ENCODE data around the gene RBM10.

RBM10 gene

DNA sequence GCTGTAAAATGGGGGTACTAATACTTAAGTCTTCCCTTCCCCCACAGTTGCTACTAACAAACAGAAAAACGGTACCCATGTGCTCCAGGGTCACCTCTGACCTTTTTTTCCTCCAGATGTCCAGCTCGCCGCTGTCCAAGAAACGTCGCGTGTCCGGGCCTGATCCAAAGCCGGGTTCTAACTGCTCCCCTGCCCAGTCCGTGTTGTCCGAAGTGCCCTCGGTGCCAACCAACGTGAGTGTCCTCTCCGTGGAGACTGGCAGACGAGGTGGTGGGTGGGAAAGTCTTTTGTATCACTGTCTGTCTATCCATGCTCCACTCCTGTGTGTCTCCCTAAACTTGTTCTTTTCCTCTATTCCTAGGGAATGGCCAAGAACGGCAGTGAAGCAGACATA, 53.7 kb downstream of the RBM10 start:
- no peak for DNase-seq (ENCODE audit: low read depth)

DNA sequence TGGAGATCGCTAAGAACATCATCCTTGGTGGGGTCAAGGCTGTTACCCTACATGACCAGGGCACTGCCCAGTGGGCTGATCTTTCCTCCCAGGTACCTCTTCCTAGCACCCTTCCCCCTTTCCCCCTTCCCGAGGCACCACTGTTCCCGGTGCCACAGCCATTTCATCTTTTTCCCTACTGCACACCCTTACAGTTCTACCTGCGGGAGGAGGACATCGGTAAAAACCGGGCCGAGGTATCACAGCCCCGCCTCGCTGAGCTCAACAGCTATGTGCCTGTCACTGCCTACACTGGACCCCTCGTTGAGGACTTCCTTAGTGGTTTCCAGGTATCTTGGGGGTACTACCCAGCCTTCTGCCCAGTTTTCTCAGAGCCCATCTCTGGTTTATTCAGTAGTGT, 54.3 kb downstream of the RBM10 start:
- no peak for DNase-seq (ENCODE audit: low read depth)

DNA sequence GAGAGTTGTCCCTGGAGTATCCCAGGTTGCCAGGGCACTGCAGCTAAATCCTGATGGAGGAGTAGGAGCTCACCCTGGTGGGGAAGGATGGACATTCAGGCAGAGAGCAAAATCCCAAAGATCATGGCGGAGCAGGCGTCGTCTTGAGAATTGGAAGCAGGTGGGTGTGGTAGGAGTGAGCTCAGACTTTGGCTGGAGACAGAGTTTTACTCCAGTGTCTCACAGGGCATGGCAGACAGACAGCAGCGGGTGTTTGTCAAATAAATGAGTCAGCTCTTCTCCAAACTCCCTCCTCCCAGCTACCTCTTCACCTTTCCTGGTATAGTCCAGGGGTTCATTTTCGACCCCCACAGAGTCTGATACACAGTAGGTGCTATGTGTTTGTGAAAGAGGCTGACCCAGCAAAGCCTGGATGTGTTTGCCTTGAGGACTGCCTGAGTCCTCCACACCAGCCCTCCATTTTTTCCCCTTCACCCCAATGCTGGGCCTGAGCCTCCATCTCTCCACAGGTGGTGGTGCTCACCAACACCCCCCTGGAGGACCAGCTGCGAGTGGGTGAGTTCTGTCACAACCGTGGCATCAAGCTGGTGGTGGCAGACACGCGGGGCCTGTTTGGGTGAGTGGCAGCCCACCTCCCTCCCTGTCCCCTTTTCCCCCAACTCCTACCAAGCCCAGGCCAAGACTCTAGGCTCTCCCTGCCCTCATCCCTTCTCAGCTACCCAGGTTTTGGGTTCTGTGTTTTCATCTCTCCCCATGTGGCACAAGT, 55.5 kb downstream of the RBM10 start:
- no peak for DNase-seq (ENCODE audit: low read depth)

DNA sequence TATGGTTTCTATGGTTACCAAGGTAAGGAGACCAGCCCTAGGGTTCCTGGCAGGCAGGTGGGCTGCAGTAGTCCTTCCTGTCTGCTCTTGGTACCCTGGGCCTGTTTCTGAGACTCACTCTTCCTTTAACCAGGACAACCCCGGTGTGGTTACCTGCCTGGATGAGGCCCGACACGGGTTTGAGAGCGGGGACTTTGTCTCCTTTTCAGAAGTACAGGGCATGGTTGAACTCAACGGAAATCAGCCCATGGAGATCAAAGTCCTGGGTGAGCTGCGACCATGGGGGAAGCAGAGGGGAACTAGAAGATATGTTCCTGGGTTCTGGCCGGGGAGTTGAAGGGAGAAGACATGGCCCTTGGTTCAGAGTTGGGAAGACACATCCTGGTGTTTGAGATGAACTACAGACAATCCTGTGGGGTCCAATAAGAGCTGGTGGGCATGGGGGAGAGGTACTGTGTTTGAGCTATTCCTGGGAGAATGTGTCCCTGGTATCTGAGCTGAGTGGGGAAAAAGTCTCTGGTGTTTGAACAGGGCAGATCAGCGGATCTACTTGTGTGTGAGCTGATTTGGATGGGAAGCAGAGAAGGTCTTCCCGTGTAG, 56.4 kb downstream of the RBM10 start:
- no peak for DNase-seq (ENCODE audit: low read depth)

DNA sequence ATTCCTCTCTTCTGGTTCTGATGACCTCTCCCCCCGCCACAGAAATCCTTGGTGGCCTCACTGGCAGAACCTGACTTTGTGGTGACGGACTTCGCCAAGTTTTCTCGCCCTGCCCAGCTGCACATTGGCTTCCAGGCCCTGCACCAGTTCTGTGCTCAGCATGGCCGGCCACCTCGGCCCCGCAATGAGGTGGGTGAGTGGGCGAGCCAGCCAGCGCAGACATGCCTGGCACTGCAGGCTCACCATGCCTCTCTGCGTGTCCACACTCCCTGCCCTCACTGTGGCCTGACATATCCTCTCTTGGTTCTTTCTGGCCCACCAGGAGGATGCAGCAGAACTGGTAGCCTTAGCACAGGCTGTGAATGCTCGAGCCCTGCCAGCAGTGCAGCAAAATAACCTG, 57.3 kb downstream of the RBM10 start:
- no peak for DNase-seq (ENCODE audit: low read depth)

DNA sequence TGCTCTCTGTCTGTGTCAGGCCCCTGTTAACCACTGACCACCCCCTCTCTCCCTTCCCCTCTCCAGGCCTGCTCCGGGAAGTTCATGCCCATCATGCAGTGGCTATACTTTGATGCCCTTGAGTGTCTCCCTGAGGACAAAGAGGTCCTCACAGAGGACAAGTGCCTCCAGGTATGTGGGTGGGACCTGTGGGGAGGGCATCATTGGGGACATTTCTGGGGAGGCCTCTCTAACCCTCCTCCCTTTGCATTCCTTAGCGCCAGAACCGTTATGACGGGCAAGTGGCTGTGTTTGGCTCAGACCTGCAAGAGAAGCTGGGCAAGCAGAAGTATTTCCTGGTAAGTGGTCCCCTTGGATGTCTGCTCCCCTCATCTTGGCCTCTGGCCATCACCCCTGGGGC, 57.9 kb downstream of the RBM10 start:
- no peak for DNase-seq (ENCODE audit: low read depth)

DNA sequence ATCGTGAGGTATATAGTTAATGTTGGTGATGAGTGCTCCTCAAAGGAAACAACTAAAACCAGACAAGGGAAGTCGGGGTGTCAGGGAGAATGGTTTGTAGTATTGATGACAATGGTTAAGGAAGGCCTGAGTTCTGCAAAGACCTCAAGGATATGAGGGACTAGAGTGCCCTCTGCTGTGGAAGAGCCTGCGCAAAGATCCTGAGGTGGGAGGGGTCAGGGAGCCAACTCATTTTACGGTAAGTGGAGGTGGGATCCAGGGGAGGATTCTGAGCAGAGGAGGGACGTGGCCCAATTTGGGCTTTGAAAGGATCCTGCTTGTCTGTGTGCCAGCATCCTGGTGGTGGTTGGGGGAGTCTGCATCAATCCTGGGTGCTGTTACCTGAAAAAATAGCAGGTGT, 59.9 kb downstream of the RBM10 start:
- DNase-seq (ENCODE audit: low read depth): no peak

DNA sequence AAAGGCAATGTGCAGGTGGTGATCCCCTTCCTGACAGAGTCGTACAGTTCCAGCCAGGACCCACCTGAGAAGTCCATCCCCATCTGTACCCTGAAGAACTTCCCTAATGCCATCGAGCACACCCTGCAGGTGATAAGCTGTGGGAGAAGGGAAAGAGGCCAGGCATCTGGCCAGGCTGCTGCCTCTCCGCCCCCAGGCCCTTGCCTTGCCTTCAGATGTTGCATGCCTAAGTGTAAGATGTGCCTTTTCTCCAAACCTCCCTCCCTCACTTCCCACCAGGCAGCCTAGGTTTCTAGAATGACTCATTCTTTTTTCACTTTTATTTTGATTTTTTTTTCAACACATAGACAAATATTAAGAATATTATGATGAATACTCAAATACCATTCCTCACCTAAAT, 61.3 kb downstream of the RBM10 start:
- DNase-seq (ENCODE audit: low read depth): no peak

DNA sequence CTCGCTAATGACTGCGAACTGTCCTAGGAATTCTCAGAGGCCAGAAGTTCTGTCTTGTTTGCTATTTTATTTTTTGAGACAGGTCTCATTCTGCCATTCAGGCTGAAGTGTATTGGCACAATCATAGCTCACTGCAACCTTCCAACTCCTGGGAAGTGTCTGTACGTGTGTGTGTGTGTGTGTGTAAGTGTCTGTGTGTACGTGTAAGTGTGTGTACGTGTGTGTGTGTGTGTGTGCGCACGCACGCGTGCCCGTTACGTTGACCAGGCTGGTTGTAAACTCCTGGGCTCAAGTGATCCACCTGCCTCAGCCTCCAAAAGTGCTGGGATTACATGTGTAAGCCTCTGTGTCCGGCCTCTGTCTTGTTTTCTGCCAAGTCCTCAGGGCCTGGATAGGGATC, 63.1 kb downstream of the RBM10 start:
- DNase-seq (ENCODE audit: low read depth): no peak

DNA sequence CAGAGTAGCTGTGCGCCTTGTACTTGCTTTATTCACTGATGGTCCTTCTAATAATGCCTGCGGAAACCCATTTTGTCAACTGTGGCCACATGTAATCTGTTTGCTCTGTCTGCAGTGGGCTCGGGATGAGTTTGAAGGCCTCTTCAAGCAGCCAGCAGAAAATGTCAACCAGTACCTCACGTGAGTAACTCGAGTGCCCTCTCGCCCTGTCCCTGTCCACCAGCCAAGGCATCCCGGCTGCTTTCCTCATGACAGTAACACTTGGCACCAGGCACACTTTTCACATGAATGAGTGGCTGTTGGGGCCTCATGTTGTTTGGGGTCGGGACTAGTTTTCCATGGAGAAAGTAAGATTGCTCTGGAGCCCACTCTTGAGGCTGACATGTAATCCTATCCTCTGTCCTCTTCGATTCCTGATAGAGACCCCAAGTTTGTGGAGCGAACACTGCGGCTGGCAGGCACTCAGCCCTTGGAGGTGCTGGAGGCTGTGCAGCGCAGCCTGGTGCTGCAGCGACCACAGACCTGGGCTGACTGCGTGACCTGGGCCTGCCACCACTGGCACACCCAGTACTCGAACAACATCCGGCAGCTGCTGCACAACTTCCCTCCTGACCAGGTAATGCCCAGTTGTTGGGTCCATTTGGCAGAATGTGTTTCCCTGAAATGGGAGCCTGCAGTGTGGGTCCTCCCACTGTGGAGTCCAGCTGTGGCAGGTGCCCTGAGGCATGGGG, 64.7 kb downstream of the RBM10 start:
- DNase-seq (ENCODE audit: low read depth): no peak

DNA sequence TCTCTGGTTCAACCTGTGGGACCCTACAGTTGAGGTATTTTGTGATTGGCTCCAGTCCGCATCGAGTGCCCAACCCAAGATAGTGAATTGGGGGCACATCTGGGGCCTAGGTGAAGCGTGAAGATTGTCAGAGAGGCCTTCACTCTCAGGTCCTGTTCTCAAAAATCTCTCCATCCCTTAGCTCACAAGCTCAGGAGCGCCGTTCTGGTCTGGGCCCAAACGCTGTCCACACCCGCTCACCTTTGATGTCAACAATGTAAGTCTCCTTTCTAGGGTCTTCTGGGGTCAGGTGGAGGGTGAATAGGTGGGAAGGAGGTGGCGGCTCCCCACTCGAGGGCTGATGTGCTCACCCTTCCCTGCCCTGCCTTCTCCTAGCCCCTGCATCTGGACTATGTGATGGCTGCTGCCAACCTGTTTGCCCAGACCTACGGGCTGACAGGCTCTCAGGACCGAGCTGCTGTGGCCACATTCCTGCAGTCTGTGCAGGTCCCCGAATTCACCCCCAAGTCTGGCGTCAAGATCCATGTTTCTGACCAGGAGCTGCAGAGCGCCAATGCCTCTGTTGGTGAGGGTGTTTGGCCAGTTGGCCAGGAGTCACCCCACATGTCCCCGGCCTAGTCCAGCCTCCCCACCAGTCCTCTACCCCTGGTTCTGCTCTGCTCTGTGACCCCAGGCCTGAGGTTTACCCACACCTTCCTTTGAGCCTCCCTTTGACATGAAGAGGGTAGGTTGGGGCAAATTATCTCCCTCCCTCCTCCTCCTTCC, 65.8 kb downstream of the RBM10 start:
- DNase-seq (ENCODE audit: low read depth): no peak

DNA sequence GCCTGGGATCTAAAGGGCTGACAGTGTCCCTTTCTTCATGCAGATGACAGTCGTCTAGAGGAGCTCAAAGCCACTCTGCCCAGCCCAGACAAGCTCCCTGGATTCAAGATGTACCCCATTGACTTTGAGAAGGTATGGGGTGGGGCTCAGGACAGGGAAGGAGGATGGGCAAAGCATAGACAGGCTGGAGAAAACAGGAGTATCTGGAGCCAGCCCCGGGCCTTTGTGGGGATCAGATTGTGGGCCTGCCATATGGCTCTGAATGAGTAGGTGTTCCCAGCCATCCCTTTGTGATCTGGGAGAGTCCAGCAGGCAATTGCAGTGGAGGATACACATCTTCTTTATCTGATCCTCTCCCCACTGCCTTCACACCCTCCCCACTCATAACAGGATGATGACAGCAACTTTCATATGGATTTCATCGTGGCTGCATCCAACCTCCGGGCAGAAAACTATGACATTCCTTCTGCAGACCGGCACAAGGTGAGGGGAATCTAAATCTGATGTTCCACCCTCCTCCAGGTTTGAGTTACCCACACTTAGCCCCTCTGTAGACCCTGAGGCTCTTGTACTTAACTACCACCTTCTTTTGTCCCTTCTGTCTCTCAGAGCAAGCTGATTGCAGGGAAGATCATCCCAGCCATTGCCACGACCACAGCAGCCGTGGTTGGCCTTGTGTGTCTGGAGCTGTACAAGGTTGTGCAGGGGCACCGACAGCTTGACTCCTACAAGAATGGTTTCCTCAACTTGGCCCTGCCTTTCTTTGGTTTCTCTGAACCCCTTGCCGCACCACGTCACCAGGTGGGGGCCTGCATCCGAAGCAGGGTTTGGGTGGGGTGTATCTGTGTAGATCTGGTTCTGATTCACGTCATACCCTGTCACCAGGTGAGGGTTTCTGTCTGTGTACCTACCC, 67.6 kb downstream of the RBM10 start:
- DNase-seq (ENCODE audit: low read depth): no peak

DNA sequence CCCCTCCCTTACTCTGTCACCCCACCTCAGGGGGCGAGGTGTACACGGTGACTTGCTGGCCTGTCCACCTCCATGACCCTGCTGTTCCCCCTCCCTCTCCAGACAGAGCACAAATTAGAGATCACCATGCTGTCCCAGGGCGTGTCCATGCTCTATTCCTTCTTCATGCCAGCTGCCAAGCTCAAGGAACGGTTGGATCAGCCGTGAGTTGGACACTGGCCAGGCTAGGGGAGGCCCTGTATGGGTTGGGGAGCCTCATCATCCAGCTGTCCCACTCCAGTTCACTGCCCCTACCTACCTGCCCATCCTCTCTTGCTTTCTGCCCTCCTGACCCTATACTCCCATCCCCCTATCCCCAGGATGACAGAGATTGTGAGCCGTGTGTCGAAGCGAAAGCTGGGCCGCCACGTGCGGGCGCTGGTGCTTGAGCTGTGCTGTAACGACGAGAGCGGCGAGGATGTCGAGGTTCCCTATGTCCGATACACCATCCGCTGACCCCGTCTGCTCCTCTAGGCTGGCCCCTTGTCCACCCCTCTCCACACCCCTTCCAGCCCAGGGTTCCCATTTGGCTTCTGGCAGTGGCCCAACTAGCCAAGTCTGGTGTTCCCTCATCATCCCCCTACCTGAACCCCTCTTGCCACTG, 69.5 kb downstream of the RBM10 start:
- no peak for DNase-seq (ENCODE audit: low read depth)

DNA sequence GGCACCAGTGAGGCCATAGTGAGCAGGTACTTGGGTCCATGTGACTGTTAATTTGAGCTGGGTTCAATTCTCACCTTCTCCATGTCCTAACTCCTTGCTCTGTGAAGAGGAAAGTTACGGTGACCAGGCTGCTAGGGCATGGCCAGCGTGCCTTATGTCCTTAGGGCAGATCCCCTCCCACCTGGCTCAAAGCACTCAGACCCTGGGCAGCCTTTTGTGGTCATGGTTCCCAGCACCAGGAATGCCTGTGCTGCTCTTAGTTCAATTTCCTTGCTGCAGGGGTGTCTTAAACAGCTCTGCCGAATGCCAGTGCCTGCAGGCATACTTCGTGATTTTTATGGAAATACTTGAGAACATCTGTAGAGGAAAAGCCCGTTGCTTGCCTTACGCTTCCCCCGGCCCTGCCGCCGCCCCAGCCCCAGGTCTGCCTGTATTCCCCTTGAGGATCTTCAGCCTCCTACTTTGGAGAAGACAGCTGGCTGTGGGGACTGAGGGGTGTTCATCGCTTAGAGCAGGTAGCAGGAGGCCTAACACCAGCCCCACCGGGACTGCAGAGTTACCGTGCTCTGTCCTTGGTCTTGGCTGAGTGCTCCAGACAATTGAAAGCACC, 70.4 kb downstream of the RBM10 start:
- DNase-seq (ENCODE audit: low read depth): no peak

DNA sequence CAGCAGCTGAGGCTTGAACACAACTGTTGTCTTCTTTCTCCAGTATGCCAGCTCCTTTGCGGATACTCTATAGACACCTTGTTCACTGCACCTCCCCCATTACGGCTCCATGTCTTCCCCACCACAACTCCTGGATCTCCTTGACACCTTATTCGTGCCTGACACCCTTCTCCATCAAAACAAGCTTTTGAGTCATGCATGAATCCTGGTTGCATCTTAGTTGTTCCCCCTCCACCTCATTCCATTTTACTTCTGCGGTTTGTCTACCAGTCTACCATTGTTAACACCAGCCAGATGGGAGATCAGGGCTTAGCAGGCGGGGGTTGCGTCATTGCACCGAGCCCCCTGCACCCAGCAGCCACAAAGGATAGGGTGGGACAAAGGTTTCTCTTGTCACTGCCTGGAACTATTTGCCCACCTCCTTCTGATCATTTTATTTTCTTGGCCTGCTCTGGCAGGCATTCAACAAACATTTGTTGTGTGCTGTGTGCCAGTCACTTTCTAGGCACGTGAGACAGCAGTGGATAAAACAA, 71.4 kb downstream of the RBM10 start:
- no peak for DNase-seq (ENCODE audit: low read depth)

DNA sequence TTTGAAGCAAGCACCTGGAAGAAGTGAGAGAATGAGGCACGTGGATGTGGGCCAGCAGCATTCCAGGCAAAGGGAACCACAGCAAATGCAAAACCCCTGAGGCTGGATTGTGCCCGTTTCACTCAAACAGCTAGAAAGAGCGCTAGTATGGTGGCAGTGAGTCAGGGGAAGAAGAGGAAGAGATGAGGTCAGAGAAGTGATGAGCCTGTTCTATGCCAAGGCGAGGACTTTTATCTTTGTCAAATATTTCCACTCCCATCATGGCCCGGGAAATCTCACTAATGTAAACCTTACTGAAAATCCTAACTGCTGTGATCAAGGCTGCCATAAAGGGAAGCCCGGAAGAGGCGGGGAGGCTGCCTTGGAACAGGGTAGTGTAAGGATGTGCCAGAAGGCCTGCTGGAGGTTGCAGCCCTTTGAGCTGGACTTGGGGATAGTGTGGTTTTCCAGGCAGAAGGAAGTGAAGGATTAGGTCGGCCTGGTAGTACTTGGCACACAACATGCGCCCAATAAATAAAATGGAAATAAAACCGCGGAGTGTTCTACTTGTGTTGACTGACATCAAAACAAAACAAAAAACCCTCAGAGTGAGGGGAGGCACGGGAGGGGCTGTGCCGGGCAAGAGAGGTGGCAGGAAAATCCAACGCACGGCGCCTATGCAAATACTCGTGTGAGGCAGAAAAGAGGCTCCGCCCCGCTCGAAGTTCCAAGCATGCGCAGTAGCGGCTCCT, 72.3 kb downstream of the RBM10 start:
- no peak for DNase-seq (ENCODE audit: low read depth)

DNA sequence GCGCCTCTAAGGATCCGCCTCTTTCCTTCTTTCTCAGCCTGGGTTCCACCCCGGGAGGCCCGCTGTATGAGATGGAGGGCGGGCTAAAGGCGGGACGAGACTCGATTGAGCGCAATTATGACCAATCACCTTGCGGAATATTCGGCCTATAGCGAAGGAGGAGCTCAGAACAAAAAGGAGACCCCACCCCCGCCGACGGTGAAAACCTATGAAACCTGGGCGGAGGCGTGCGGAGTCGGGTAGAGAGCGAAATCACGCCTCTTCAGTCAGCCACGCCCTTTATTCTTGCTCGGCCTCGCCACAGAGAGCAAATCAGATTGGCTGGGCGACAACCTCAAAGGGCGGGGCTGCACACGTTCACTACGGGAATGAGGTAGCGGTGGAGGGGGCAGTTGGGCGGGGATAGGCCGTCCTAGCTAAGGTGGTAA, 72.8 kb downstream of the RBM10 start:
- DNase-seq (ENCODE audit: low read depth): peak; percentile 68

DNA sequence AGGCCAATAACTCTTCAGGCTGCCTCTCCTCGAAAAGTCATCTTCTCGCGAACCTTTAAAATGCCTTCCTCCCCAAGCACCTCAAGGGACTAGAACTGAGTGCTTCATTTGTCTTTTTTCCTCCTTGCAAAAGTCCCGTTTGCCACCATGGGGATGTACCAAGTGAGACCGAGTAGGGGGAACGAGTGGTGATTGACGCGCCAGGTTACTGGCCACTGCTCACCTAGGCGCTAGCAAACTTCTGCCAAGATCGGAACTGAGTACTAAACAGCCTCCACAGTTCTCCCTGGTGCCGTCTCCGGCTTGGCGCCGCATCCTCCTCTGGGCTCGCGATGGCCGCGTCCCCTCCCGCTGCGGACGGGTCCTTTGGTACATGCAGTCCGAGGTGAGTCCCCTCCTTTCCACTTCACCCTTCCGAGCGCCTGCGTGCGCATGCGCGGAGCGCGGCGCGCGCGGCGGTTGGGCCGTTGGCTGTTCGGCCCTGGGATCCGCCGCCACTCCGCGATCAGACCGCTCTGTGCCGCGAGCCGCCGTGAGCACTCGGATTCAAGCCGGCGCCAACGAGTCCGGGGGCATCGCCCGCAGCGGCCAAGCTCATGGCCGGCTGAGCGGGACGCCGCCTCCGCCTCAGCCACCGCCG, 73.4 kb downstream of the RBM10 start, which contains the start of gene CDK16:
Gene CDK16, plus strand, starts transcription at position 402 of the 640 bp plus-strand sequence. CDS start 4,877 bp downstream, outside the sequence.
- peak; percentile 41 for DNase-seq (ENCODE audit: low read depth)

All from stimulated activated CD8-positive, alpha-beta memory T cell treated with anti-CD3 and anti-CD28 coated beads, Interleukin-15, amount 100 ng/mL, for 24 hours (primary cell).